CD4-positive, CD25-positive, alpha-beta regulatory T cell (primary cell): ENCODE data around the gene UGT1A8. TPM values are rescaled to one million over a fixed set of nuclear protein-coding genes. Genes with fewer than 3 reads are reported as not detected.

Experiments used
- ATAC-seq, 2 donors: fragments of 150-1000 bp; cut with Tn5 transposase; one replicate each; pipeline ENCODE4 v1.10.0; 2021; ENCODE audit warnings: low read depth in 2 of 2, moderate number of reproducible peaks in 2 of 2, moderate library complexity in 1 of 2
- DNase-seq, 3 donors: peaks; one replicate each; pipeline versions ENCODE4 v3.0.0 to v3.0.0-alpha.2; 2012 to 2022; ENCODE audit warnings: mixed read lengths in 1 of 3
- H3K27ac ChIP-seq: one replicate; pipeline ENCODE4 v1.7.0; 2013; ENCODE audit warnings: mild to moderate bottlenecking, low read length; ENCODE audit not compliant: insufficient read depth, poor library complexity, severe bottlenecking
- H3K27me3 ChIP-seq: one replicate; pipeline ENCODE4 v1.7.0; 2013; ENCODE audit warnings: low read length; ENCODE audit not compliant: control insufficient read depth, insufficient read depth
- H3K36me3 ChIP-seq: one replicate; pipeline ENCODE4 v1.7.0; 2013; ENCODE audit warnings: mild to moderate bottlenecking, low read length, moderate library complexity; ENCODE audit not compliant: control insufficient read depth, insufficient read depth
- H3K4me1 ChIP-seq: 2 replicates; pipeline ENCODE4 v1.7.0; 2013; ENCODE audit warnings: mild to moderate bottlenecking, low read length; ENCODE audit not compliant: insufficient read depth, control insufficient read depth, poor library complexity, severe bottlenecking
- H3K4me3 ChIP-seq: one replicate; pipeline ENCODE4 v1.7.0; 2013; ENCODE audit warnings: low read depth, mild to moderate bottlenecking, low read length, moderate library complexity
- H3K9me3 ChIP-seq, 2 experiments: 1 replicate in 1 of 2; 2 replicates in 1 of 2; pipeline ENCODE4 v1.7.0; 2013; ENCODE audit warnings: low read length in 2 of 2, mild to moderate bottlenecking in 1 of 2, moderate library complexity in 1 of 2; ENCODE audit not compliant: control insufficient read depth in 2 of 2
- H3K27ac Mint-ChIP-seq, 3 donors: one replicate each; pipeline ENCODE4 v1.8.0; 2020 to 2022; ENCODE audit warnings: mild to moderate bottlenecking in 3 of 3, mixed read lengths in 3 of 3, moderate library complexity in 2 of 3
- H3K27me3 Mint-ChIP-seq: one replicate; pipeline ENCODE4 v1.8.0; 2022; ENCODE audit warnings: mild to moderate bottlenecking, mixed read lengths
- H3K36me3 Mint-ChIP-seq: one replicate; pipeline ENCODE4 v1.8.0; 2020; ENCODE audit warnings: mixed read lengths
- H3K4me1 Mint-ChIP-seq, 4 donors: one replicate each; pipeline ENCODE4 v1.8.0; 2020 to 2022; ENCODE audit warnings: mixed read lengths in 4 of 4, mild to moderate bottlenecking in 1 of 4
- H3K4me3 Mint-ChIP-seq, 4 donors: one replicate each; pipeline ENCODE4 v1.8.0; 2020 to 2022; ENCODE audit warnings: mild to moderate bottlenecking in 4 of 4, mixed read lengths in 4 of 4, moderate library complexity in 3 of 4
- H3K9me3 Mint-ChIP-seq, 7 donors: one replicate each; pipeline ENCODE4 v1.8.0; 2020 to 2022; ENCODE audit warnings: mixed read lengths in 7 of 7, mild to moderate bottlenecking in 3 of 7, moderate library complexity in 2 of 7
- polyA plus RNA-seq, 4 donors: library from polyadenylated mRNA; unstranded; fragments of 300-500 nt; fragmentation: Illumina TruSeq; gene quantifications; one replicate each; pipeline ENCODE4 v1.2.3, GENCODE V29; 2021
- total RNA-seq: library from RNA; stranded (reverse); gene quantifications from one replicate; pipeline ENCODE4 v1.2.3, GENCODE V29; 2022

The UGT1A8 gene
- total and polyA plus RNA-seq, 5 donors from 2014 or later: not detected

DNA sequence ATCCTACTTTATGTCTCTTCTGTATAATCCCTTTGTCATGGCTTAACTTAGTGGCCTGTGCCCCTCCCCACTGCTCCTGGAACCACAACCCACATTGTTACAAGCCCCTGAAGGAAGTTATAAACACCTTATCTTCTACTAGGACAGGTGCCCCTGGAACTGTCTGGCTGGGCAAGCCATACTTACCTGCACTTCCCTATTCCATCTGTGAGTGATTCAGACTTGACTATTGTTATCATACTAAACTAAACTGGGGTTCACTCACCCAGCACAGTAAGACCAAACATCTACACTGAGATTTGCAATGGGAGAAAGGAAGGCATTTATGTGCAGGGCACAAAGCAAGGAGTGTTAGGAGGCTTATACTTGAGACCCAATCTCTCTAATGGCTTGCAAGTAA, 71.6 kb downstream of the UGT1A8 start:
- Histone ChIP-seq H3K4me1 (no peaks in the 10 kb centered on the region), H3K9me3 (no peaks in the 10 kb centered on the region), H3K36me3 (no peaks in the 10 kb centered on the region), H3K27ac (no peak overlapping the region), H3K27me3 (peaks cover 6% of the 10 kb centered on the region), H3K4me3 (no peak overlapping the region)
- no peak overlapping the region for H3K4me3 Mint-ChIP-seq
- H3K27ac Mint-ChIP-seq: no peak overlapping the region
- no peak for DNase-seq
- peaks cover 23% of the 10 kb centered on the region for H3K27me3 Mint-ChIP-seq
- H3K4me1 Mint-ChIP-seq: no peaks in the 10 kb centered on the region
- ATAC-seq: no peak
- H3K9me3 Mint-ChIP-seq: peaks cover 0 to 2% (median 0%) of the 10 kb centered on the region in 7 donors
- H3K36me3 Mint-ChIP-seq: no peaks in the 10 kb centered on the region

DNA sequence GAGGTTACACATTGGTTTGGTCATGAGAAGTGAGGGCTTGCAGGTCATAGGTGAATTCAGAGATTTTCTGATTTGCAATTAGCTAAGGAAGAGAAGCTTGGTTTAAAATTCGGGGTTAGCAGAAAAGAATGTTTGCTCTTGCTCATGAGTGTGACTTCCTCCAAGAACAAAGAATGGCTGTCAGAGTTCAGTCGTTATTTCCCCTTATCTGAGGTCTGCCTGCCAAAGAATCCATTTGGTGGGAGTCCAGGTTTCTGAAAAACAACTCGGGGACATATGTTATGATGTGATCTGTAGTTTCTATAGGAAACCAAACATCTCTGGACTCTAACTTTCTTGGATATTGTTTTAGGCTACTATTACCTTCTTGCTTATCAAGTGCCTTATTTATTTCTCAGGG, 72.1 kb downstream of the UGT1A8 start:
- Mint-ChIP-seq H3K36me3 (no peaks in the 10 kb centered on the region), H3K27me3 (peaks cover 21% of the 10 kb centered on the region), H3K9me3 (peaks cover 0 to 2% (median 0%) of the 10 kb centered on the region in 7 donors), H3K27ac (no peak overlapping the region), H3K4me3 (no peak overlapping the region), H3K4me1 (no peaks in the 10 kb centered on the region)
- Histone ChIP-seq H3K36me3 (no peaks in the 10 kb centered on the region), H3K27ac (no peak overlapping the region), H3K27me3 (peaks cover 6% of the 10 kb centered on the region), H3K4me1 (no peaks in the 10 kb centered on the region), H3K9me3 (no peaks in the 10 kb centered on the region), H3K4me3 (no peak overlapping the region)
- DNase-seq (no peak), ATAC-seq (no peak)

DNA sequence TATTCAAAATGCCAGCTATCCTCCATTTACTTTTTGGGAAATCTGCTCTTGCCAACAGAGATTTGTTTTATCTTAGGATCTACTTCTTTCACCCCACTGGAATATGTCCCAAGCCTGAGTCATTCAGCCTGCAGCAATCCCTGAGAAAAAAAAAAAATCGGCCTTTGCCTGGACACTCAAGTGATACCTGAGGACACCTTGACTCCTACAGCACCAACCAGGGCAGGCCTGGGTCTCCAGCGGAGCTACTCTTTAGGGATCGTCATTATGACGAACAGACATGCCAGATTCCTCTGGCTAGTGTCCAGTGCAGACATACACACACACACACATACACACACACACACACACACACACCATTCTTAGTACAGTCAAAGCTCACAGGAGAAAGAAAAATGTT, 73.0 kb downstream of the UGT1A8 start:
- no peak overlapping the region for H3K4me3 Mint-ChIP-seq
- H3K27me3 Mint-ChIP-seq: peaks cover 22% of the 10 kb centered on the region
- no peaks in the 10 kb centered on the region for H3K4me1 Mint-ChIP-seq
- DNase-seq: no peak
- Histone ChIP-seq H3K4me3 (no peak overlapping the region), H3K4me1 (no peaks in the 10 kb centered on the region), H3K9me3 (no peaks in the 10 kb centered on the region), H3K36me3 (no peaks in the 10 kb centered on the region), H3K27me3 (peaks cover 6% of the 10 kb centered on the region), H3K27ac (no peak overlapping the region)
- H3K36me3 Mint-ChIP-seq: no peaks in the 10 kb centered on the region
- ATAC-seq: no peak
- no peak overlapping the region for H3K27ac Mint-ChIP-seq
- peaks cover 0 to 2% (median 0%) of the 10 kb centered on the region in 7 donors for H3K9me3 Mint-ChIP-seq

GRCh38 chr2:233691443-233692433, 74.3 kb downstream of the UGT1A8 start:
- Histone ChIP-seq H3K9me3 (no peaks in the 10 kb centered on the region), H3K4me1 (no peaks in the 10 kb centered on the region), H3K27ac (no peak overlapping the region), H3K4me3 (no peak overlapping the region), H3K36me3 (no peaks in the 10 kb centered on the region), H3K27me3 (peaks cover 4% of the 10 kb centered on the region)
- H3K4me1 Mint-ChIP-seq: no peaks in the 10 kb centered on the region
- H3K36me3 Mint-ChIP-seq: no peaks in the 10 kb centered on the region
- H3K9me3 Mint-ChIP-seq: peaks cover 0 to 2% (median 0%) of the 10 kb centered on the region in 7 donors
- H3K27ac Mint-ChIP-seq: no peak overlapping the region
- peaks cover 29% of the 10 kb centered on the region for H3K27me3 Mint-ChIP-seq
- DNase-seq (no peak), ATAC-seq (no peak)
- H3K4me3 Mint-ChIP-seq: no peak overlapping the region

DNA sequence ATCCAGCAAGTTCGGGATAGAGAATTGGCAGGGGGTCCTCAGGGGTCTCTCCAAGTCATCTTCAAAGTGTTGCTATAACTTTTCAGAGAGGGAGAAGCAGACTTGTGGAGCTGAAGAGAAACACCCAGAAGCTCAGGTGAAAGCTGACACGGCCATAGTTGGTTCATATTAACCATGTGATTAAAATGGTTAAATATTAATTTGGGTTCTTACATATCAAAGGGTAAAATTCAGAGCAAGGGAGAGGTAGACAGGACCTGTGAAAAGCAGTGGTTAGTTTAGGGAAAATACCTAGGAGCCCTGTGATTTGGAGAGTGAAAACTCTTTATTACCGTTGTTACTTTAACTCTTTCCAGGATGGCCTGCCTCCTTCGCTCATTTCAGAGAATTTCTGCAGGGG, 75.2 kb downstream of the UGT1A8 start, which contains the start of gene UGT1A6:
Gene UGT1A6, plus strand, starts transcription at position 243 of the 400 bp plus-strand sequence. Its CDS starts 115 bp downstream, at position 358.
- H3K36me3 ChIP-seq: no peaks in the 10 kb centered on the region
- DNase-seq: no peak
- H3K9me3 ChIP-seq: no peaks in the 10 kb centered on the region
- ATAC-seq: no peak
- no peaks in the 10 kb centered on the region for H3K36me3 Mint-ChIP-seq
- H3K4me1 ChIP-seq: no peaks in the 10 kb centered on the region
- no peak within 1 kb of the TSS for H3K27ac ChIP-seq
- H3K4me3 ChIP-seq: no peak within 1 kb of the TSS
- H3K4me3 Mint-ChIP-seq: peak within 1 kb of the TSS in 1 of 4 donors; percentile 24
- H3K27me3 Mint-ChIP-seq: peaks cover 26% of the 10 kb centered on the region
- H3K27me3 ChIP-seq: peaks cover 4% of the 10 kb centered on the region
- H3K9me3 Mint-ChIP-seq: peaks cover 0 to 2% (median 0%) of the 10 kb centered on the region in 7 donors
- H3K27ac Mint-ChIP-seq: no peak within 1 kb of the TSS
- no peaks in the 10 kb centered on the region for H3K4me1 Mint-ChIP-seq

DNA sequence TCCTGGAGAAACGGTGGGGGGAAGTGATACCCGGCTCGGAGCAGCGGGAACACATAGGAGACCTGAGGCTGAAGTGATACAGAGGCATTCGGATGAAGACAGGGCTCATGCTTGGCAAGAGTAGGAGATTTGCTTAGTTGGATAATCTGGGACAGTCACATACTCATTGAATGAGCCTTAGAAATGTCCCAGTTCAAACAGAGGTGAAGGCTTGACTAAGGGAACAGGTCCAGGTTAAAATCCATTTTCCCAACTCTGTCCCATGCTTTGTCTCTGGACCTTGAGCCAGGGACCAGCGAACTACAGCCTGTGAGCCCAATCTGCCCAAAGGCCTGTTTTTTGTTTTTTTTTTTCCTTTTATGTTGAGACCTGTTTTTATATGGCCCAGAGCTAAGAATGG, 76.5 kb downstream of the UGT1A8 start:
- H3K27me3 ChIP-seq: peaks cover 3% of the 10 kb centered on the region
- H3K9me3 ChIP-seq: no peaks in the 10 kb centered on the region
- no peak overlapping the region for H3K27ac Mint-ChIP-seq
- peaks cover 0 to 5% (median 0%) of the 10 kb centered on the region in 7 donors for H3K9me3 Mint-ChIP-seq
- H3K36me3 Mint-ChIP-seq: no peaks in the 10 kb centered on the region
- H3K4me3 ChIP-seq: no peak overlapping the region
- H3K4me3 Mint-ChIP-seq: no peak overlapping the region
- no peak overlapping the region for H3K27ac ChIP-seq
- DNase-seq (no peak), ATAC-seq (no peak)
- H3K27me3 Mint-ChIP-seq: peaks cover 26% of the 10 kb centered on the region
- no peaks in the 10 kb centered on the region for H3K4me1 ChIP-seq
- H3K36me3 ChIP-seq: no peaks in the 10 kb centered on the region
- no peaks in the 10 kb centered on the region for H3K4me1 Mint-ChIP-seq

GRCh38 chr2:233698740-233699139, 81.3 kb downstream of the UGT1A8 start:
- H3K36me3 Mint-ChIP-seq: no peaks in the 10 kb centered on the region
- Histone ChIP-seq H3K27me3 (peaks cover 2% of the 10 kb centered on the region), H3K9me3 (no peaks in the 10 kb centered on the region), H3K36me3 (no peaks in the 10 kb centered on the region), H3K4me1 (no peaks in the 10 kb centered on the region), H3K27ac (no peak overlapping the region), H3K4me3 (no peak overlapping the region)
- peaks cover 24% of the 10 kb centered on the region for H3K27me3 Mint-ChIP-seq
- H3K4me3 Mint-ChIP-seq: no peak overlapping the region
- H3K9me3 Mint-ChIP-seq: peaks cover 0 to 6% (median 0%) of the 10 kb centered on the region in 7 donors
- DNase-seq (no peak), ATAC-seq (no peak)
- H3K4me1 Mint-ChIP-seq: no peaks in the 10 kb centered on the region
- no peak overlapping the region for H3K27ac Mint-ChIP-seq
